Neural cell (in vitro differentiated cells): Measurements from ENCODE around the gene FGF5. TPM values are rescaled to one million over a fixed set of nuclear protein-coding genes. Genes with fewer than 3 reads are reported as not detected.
A peak's percentile ranks its signal among the peaks of the same experiment; 100 is the strongest.

ENCODE experiments used
- H2AFZ ChIP-seq: fragments of 200-600, 300-800 bp; sonication (generic), shearing (Covaris generic); 2 replicates; pipeline ENCODE4 v1.6.0; 2014; ENCODE audit warnings: low read depth, mild to moderate bottlenecking, antibody characterized with exemption, low read length, moderate library complexity
- H3F3A ChIP-seq: fragments of 200-600 bp; shearing (Covaris generic); 2 replicates; pipeline ENCODE4 v1.6.1; 2016; ENCODE audit warnings: mild to moderate bottlenecking, moderate library complexity, mixed read lengths, antibody characterized with exemption, low read length; ENCODE audit not compliant: insufficient read depth, poor library complexity, severe bottlenecking
- H3K27ac ChIP-seq: fragments of 200-600, 300-800 bp; sonication (generic), shearing (Covaris generic); 2 replicates; pipeline ENCODE4 v1.5.1; 2014; ENCODE audit warnings: mild to moderate bottlenecking, low read length, moderate library complexity
- H3K27me3 ChIP-seq: fragments of 300-800, 200-600 bp; sonication (generic), shearing (Covaris generic); 2 replicates; pipeline ENCODE4 v1.6.0; 2014; ENCODE audit warnings: mild to moderate bottlenecking, low read depth, low read length, moderate library complexity; ENCODE audit not compliant: insufficient read depth
- H3K36me3 ChIP-seq: fragments of 300-800, 200-600 bp; sonication (generic), shearing (Covaris generic); 2 replicates; pipeline ENCODE4 v1.5.1; 2014; ENCODE audit warnings: mild to moderate bottlenecking, antibody characterized with exemption, low read length, moderate library complexity; ENCODE audit not compliant: insufficient read depth
- H3K4me2 ChIP-seq: fragments of 300-800, 200-600 bp; sonication (generic), shearing (Covaris generic); 2 replicates; pipeline ENCODE4 v1.6.0; 2014; ENCODE audit warnings: mild to moderate bottlenecking, low read length
- H3K4me3 ChIP-seq: fragments of 300-800, 200-600 bp; sonication (generic), shearing (Covaris generic); 2 replicates; pipeline ENCODE4 v1.5.1; 2014; ENCODE audit warnings: mild to moderate bottlenecking, low read length, moderate library complexity
- H3K79me2 ChIP-seq: fragments of 200-600 bp; shearing (Covaris generic); replicated peaks from 2 replicates; pipeline ENCODE4 v1.6.0; 2014; ENCODE audit warnings: mild to moderate bottlenecking, low read length, moderate library complexity; ENCODE audit not compliant: insufficient read depth
- H3K9ac ChIP-seq: fragments of 300-800, 200-600 bp; sonication (generic), shearing (Covaris generic); 2 replicates; pipeline ENCODE4 v1.6.1; 2016; ENCODE audit warnings: mild to moderate bottlenecking, low read length, mixed read lengths
- H3K9me2 ChIP-seq: fragments of 200-600 bp; shearing (Covaris generic); 2 replicates; pipeline ENCODE4 v1.6.1; 2016; ENCODE audit warnings: mild to moderate bottlenecking, low read length, mixed read lengths; ENCODE audit not compliant: insufficient read depth
- H3K9me3 ChIP-seq: fragments of 200-600, 300-800 bp; sonication (generic), shearing (Covaris generic); 2 replicates; pipeline ENCODE4 v1.6.1; 2016; ENCODE audit warnings: mild to moderate bottlenecking, mixed run types, low read length, moderate library complexity, mixed read lengths
- H4K20me1 ChIP-seq: fragments of 200-600 bp; shearing (Covaris generic); 2 replicates; pipeline ENCODE4 v1.6.1; 2016; ENCODE audit warnings: mild to moderate bottlenecking, mixed run types; ENCODE audit not compliant: insufficient read depth
- EP300 ChIP-seq: fragments of 450-650 bp; conservative IDR thresholded peaks from 2 replicates; pipeline ENCODE4 v1.6.1; 2014; ENCODE audit warnings: antibody characterized with exemption, mild to moderate bottlenecking, moderate library complexity; ENCODE audit not compliant: poor library complexity, severe bottlenecking
- EZH2 ChIP-seq: fragments of 200-600, 300-800 bp; shearing (Covaris generic), sonication (generic); IDR thresholded peaks from 2 replicates; pipeline ENCODE4 v1.6.1; 2014; ENCODE audit warnings: antibody characterized with exemption, low read length, borderline replicate concordance, mild to moderate bottlenecking; ENCODE audit not compliant: insufficient read depth, poor library complexity, severe bottlenecking
- MXI1 ChIP-seq: fragments of 450-650 bp; conservative IDR thresholded peaks from 2 replicates; pipeline ENCODE4 v1.6.1; 2014; ENCODE audit warnings: antibody characterized with exemption, mild to moderate bottlenecking; ENCODE audit not compliant: poor library complexity, severe bottlenecking
- POLR2AphosphoS5 ChIP-seq: IDR thresholded peaks from 2 replicates; pipeline ENCODE4 v1.6.1; 2012
- RAD21 ChIP-seq: fragments of 450-650 bp; conservative IDR thresholded peaks from 2 replicates; pipeline ENCODE4 v1.6.1; 2014; ENCODE audit warnings: antibody characterized with exemption, mild to moderate bottlenecking, moderate library complexity
- SMC3 ChIP-seq: fragments of 450-650 bp; conservative IDR thresholded peaks from 2 replicates; pipeline ENCODE4 v1.6.1; 2014; ENCODE audit warnings: antibody characterized with exemption, mild to moderate bottlenecking, moderate library complexity; ENCODE audit not compliant: poor library complexity
- polyA plus RNA-seq: library from polyadenylated mRNA; depleted of rRNA; stranded (reverse); fragments of >200 nt; gene quantifications from 2 replicates; pipeline ENCODE4 v1.2.3, GENCODE V29; 2014
- TF ChIP-seq, protein P1 (sequence below): IDR thresholded peaks from 2 replicates; pipeline ENCODE4 v1.6.1; 2012; ENCODE audit warnings: borderline replicate concordance
- TF ChIP-seq, protein P2 (sequence below): fragments of 450-650 bp; IDR thresholded peaks from 2 replicates; pipeline ENCODE4 v1.5.1; 2014; ENCODE audit warnings: antibody characterized with exemption, mild to moderate bottlenecking, moderate library complexity; ENCODE audit not compliant: poor library complexity, severe bottlenecking

Gene FGF5
- polyA plus RNA-seq, 1 donor from 2014 or later: 0.26 TPM

DNA sequence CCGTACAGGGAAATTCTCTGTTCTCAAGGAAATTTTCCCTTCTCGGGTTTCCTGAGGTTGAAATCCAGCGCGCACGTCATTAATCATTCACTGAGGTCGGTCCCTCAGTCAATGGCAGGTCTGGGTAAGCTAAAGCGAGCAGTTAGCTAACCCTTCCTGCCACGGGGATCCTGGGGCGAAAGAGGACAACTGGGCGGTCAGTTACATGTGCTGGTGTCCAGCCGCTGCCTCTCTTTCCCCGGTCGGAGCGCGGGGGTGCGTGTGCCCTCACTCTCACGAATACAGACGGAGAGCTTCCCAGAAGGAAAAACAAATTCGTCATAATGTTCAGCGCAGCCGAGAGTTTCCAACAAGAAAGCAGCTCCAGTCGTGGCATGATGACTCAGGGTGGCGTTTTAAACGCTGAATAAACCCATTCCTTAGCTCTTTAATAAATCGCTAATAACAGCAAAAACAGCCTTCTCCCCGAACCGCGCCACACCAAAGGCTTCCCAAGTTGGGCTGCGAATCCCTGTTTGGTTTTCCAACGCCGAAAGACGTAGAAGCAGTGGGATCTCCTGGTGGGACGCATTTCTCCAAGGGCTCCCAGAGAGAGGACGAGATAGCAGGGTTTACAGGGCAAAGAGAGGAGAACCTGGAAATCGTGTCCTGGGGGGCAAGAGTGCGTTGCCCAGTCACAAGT lies 752 bp upstream of the FGF5 start:
- no peaks in the 10 kb centered on the region for H3F3A ChIP-seq
- peaks cover 94% of the 10 kb centered on the region for H3K27me3 ChIP-seq
- H3K9me2 ChIP-seq: no peaks in the 10 kb centered on the region
- peak overlapping the region; percentile 64 for H3K9ac ChIP-seq
- no peaks in the 10 kb centered on the region for H3K79me2 ChIP-seq
- no peaks in the 10 kb centered on the region for H4K20me1 ChIP-seq
- H3K4me2 ChIP-seq: peak overlapping the region; percentile 74
- no peak overlapping the region for H3K27ac ChIP-seq
- H3K36me3 ChIP-seq: no peaks in the 10 kb centered on the region
- no peak overlapping the region for H2AFZ ChIP-seq
- H3K4me3 ChIP-seq: peak overlapping the region; percentile 71
- peaks cover 3% of the 10 kb centered on the region for H3K9me3 ChIP-seq
- TF ChIP-seq POLR2AphosphoS5 (peak; percentile 8), SMC3 (no peak)

DNA sequence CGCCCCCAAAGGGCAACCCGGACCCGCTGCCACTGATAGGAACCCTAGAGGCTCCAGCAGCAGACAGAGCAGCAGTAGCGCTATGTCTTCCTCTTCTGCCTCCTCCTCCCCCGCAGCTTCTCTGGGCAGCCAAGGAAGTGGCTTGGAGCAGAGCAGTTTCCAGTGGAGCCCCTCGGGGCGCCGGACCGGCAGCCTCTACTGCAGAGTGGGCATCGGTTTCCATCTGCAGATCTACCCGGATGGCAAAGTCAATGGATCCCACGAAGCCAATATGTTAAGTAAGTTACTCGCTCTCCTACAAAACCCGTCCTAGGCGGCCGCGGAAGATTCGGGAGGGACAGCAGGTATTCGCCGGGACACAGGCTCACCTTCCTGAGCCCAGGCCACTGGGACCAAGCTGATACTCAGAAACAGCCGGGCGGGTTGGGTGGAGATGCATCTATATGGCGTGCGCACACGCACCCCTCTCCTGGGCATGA lies 477 bp downstream of the FGF5 start:
- H3K27ac ChIP-seq: no peak overlapping the region
- TF ChIP-seq EP300: no peak
- TF ChIP-seq EZH2: no peak
- TF ChIP-seq MXI1: no peak
- TF ChIP-seq, protein P1, sequence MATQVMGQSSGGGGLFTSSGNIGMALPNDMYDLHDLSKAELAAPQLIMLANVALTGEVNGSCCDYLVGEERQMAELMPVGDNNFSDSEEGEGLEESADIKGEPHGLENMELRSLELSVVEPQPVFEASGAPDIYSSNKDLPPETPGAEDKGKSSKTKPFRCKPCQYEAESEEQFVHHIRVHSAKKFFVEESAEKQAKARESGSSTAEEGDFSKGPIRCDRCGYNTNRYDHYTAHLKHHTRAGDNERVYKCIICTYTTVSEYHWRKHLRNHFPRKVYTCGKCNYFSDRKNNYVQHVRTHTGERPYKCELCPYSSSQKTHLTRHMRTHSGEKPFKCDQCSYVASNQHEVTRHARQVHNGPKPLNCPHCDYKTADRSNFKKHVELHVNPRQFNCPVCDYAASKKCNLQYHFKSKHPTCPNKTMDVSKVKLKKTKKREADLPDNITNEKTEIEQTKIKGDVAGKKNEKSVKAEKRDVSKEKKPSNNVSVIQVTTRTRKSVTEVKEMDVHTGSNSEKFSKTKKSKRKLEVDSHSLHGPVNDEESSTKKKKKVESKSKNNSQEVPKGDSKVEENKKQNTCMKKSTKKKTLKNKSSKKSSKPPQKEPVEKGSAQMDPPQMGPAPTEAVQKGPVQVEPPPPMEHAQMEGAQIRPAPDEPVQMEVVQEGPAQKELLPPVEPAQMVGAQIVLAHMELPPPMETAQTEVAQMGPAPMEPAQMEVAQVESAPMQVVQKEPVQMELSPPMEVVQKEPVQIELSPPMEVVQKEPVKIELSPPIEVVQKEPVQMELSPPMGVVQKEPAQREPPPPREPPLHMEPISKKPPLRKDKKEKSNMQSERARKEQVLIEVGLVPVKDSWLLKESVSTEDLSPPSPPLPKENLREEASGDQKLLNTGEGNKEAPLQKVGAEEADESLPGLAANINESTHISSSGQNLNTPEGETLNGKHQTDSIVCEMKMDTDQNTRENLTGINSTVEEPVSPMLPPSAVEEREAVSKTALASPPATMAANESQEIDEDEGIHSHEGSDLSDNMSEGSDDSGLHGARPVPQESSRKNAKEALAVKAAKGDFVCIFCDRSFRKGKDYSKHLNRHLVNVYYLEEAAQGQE: no peak
- TF ChIP-seq POLR2AphosphoS5: no peak
- no peak for TF ChIP-seq RAD21
- no peak for TF ChIP-seq SMC3
- TF ChIP-seq, protein P2, sequence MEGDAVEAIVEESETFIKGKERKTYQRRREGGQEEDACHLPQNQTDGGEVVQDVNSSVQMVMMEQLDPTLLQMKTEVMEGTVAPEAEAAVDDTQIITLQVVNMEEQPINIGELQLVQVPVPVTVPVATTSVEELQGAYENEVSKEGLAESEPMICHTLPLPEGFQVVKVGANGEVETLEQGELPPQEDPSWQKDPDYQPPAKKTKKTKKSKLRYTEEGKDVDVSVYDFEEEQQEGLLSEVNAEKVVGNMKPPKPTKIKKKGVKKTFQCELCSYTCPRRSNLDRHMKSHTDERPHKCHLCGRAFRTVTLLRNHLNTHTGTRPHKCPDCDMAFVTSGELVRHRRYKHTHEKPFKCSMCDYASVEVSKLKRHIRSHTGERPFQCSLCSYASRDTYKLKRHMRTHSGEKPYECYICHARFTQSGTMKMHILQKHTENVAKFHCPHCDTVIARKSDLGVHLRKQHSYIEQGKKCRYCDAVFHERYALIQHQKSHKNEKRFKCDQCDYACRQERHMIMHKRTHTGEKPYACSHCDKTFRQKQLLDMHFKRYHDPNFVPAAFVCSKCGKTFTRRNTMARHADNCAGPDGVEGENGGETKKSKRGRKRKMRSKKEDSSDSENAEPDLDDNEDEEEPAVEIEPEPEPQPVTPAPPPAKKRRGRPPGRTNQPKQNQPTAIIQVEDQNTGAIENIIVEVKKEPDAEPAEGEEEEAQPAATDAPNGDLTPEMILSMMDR: no peak

More for the DNA sequence above, 477 bp downstream of the FGF5 start:
- Histone ChIP-seq H3K4me2 (peak overlapping the region; percentile 74), H3K36me3 (no peaks in the 10 kb centered on the region), H4K20me1 (no peaks in the 10 kb centered on the region), H3K4me3 (peak overlapping the region; percentile 71), H3K9ac (peak overlapping the region; percentile 64), H2AFZ (peak overlapping the region; percentile 36), H3K9me2 (no peaks in the 10 kb centered on the region), H3K79me2 (no peaks in the 10 kb centered on the region), H3K9me3 (peaks cover 3% of the 10 kb centered on the region), H3F3A (no peaks in the 10 kb centered on the region), H3K27me3 (peaks cover 91% of the 10 kb centered on the region)
